GM12872 (cell line): ENCODE results near the gene ZBTB7C.

Experiments used
- CTCF ChIP-seq: IDR thresholded peaks from 3 replicates; pipeline ENCODE4 v1.5.1; 2011; ENCODE audit warnings: low read depth, mild to moderate bottlenecking, low read length, moderate library complexity; ENCODE audit not compliant: insufficient read depth

Gene ZBTB7C

GRCh38 chr18:47990981-47991380 is 418.2 kb downstream of the ZBTB7C start:
- TF ChIP-seq CTCF, result no peak

- no peak for TF ChIP-seq CTCF
These were observed 421.8 kb downstream of the ZBTB7C start for GRCh38 chr18:47987388-47987699.

GRCh38 chr18:47986620-47987387 is 422.4 kb downstream of the ZBTB7C start:
- TF ChIP-seq CTCF, result no peak

GRCh38 chr18:47985866-47986265 is 423.3 kb downstream of the ZBTB7C start:
- TF ChIP-seq CTCF, result no peak

- TF ChIP-seq CTCF, result no peak
These were observed 424.2 kb downstream of the ZBTB7C start for GRCh38 chr18:47984991-47985390.

GRCh38 chr18:47983946-47984345 is 425.2 kb downstream of the ZBTB7C start:
- no peak for TF ChIP-seq CTCF

GRCh38 chr18:47983055-47983454 is 426.1 kb downstream of the ZBTB7C start:
- TF ChIP-seq CTCF, result no peak
